ENCODE data around the gene SLC35G1. TPM values are rescaled to one million over a fixed set of nuclear protein-coding genes. Genes with fewer than 3 reads are reported as not detected.

SLC35G1 gene
- total and polyA plus RNA-seq, 12 donors: 1.1 to 11.2 (median 2.9) TPM

DNA sequence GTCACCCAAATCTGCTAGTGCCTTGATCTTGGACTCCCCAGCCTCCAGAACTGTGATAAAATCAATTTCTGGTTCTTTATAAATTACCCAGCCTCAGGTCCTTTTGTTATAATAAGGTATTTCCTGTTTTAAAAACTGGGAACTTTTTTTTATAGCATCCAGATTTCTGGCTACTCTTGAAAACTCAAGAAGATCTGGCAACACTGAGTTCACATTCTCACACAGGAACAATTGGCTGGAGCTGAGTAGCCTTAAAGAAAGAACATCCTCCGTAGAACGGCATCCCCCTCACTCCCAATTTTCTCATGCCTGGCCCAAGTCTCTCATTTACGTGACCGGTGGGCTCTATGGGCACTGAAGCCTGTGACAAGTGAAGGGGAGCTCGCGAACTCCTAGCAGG, 47.1 kb downstream of the SLC35G1 start:
- WGBS, 4 donors: 76 to 83% (median 76%) methylated on average over 6 of the region's 6 CpGs
- Histone ChIP-seq H3K4me1 (replicated peaks in 1 of 2) (peaks cover 0 to 4% of the 10 kb centered on the region in 2 donors), H3K9me3 (replicated peaks in 1 of 3) (no peaks in the 10 kb centered on the region), H3K27me3 (no peaks in the 10 kb centered on the region), H3K4me3 (no peak overlapping the region), H3K27ac (no peak overlapping the region), H3K36me3 (replicated peaks in 1 of 2) (no peaks in the 10 kb centered on the region)
- TF ChIP-seq CTCF (IDR thresholded peaks at IDR 0.05) (no peak), POLR2A (IDR thresholded peaks at IDR 0.05) (no peak)
- DNase-seq: no peak
- intact Hi-C loops (cut with DNase I): no loop called here

DNA sequence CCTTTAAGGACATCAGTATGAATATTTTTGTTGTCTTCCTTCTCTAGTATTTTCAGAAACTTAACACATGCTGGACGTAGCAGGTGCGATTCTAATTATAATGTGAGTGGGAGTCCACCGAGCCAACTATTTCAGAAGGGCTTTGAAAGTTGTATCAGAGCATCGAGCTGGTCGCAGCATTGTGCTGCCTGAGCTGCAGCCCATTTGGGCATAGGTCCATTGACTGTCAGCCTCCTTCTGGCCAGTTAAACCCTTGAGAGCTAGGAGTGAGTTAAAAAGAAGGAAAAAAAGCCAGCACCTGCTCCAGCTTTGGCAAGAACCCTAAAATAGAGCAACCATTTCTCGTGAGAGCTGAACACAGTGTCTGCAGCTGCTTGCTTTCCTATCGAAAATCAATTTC, 47.8 kb downstream of the SLC35G1 start:
- Histone ChIP-seq H3K9me3 (replicated peaks in 1 of 3) (no peaks in the 10 kb centered on the region), H3K4me3 (no peak overlapping the region), H3K4me1 (replicated peaks in 1 of 2) (peaks cover 0 to 4% of the 10 kb centered on the region in 2 donors), H3K27ac (no peak overlapping the region), H3K27me3 (no peaks in the 10 kb centered on the region), H3K36me3 (replicated peaks in 1 of 2) (no peaks in the 10 kb centered on the region)
- intact Hi-C loops (cut with DNase I): no loop called here
- TF ChIP-seq POLR2A (IDR thresholded peaks at IDR 0.05): no peak
- no peak for TF ChIP-seq CTCF (IDR thresholded peaks at IDR 0.05)
- 79 to 85% (median 83%) methylated on average over 7 of the region's 7 CpGs for WGBS, 4 donors
- DNase-seq: no peak

GRCh38 chr10:93945819-93946218, 52.0 kb downstream of the SLC35G1 start:
- peak in 1 of 7 donors; percentile 16 for DNase-seq
- no peaks in the 10 kb centered on the region for H3K36me3 ChIP-seq (replicated peaks in 1 of 2)
- H3K27ac ChIP-seq: peak overlapping the region in 1 of 5 donors; percentile 40
- 33 to 47% (median 42%) methylated on average over 4 of the region's 4 CpGs for WGBS, 4 donors
- peaks cover 0 to 4% of the 10 kb centered on the region in 2 donors for H3K4me1 ChIP-seq (replicated peaks in 1 of 2)
- H3K4me3 ChIP-seq: no peak overlapping the region
- no peaks in the 10 kb centered on the region for H3K27me3 ChIP-seq
- no peaks in the 10 kb centered on the region for H3K9me3 ChIP-seq (replicated peaks in 1 of 3)
- no peak for TF ChIP-seq CTCF (IDR thresholded peaks at IDR 0.05)
- no peak for TF ChIP-seq POLR2A (IDR thresholded peaks at IDR 0.05)
- intact Hi-C loops (cut with DNase I): no loop called here

- peak in 3 of 7 donors; percentile 18 to 52 (median 24) for DNase-seq
- TF ChIP-seq POLR2A (IDR thresholded peaks at IDR 0.05): no peak
- TF ChIP-seq CTCF (IDR thresholded peaks at IDR 0.05): no peak
- Histone ChIP-seq H3K4me3 (no peak overlapping the region), H3K4me1 (replicated peaks in 1 of 2) (peaks cover 0 to 4% of the 10 kb centered on the region in 2 donors), H3K9me3 (replicated peaks in 1 of 3) (no peaks in the 10 kb centered on the region), H3K36me3 (replicated peaks in 1 of 2) (no peaks in the 10 kb centered on the region), H3K27me3 (no peaks in the 10 kb centered on the region), H3K27ac (peak overlapping the region in 1 of 5 donors; percentile 13)
- intact Hi-C loops (cut with DNase I): no loop called here
- WGBS, 4 donors: 61 to 76% (median 66%) methylated on average over 7 to 8 of the region's 8 CpGs
Measured at GRCh38 chr10:93947055-93947454, 53.3 kb downstream of the SLC35G1 start.
